GM18519 (cell line): Measurements from ENCODE around the gene GCNT2.
A peak's percentile ranks its signal among the peaks of the same experiment; 100 is the strongest.
"Not testable (repeated sequence)": the region's sequence is repeated elsewhere in the genome, so short reads cannot be mapped to it uniquely, and the experiment has no call there.

Experiments used
- ATAC-seq: cut with Tn5 transposase; IDR thresholded peaks from one replicate; pipeline ENCODE4 v1.9.1; 2021; ENCODE audit warnings: mild to moderate bottlenecking, moderate library complexity; ENCODE audit not compliant: unreplicated experiment, low FRiP score

Gene GCNT2

GRCh38 chr6:10521104-10521808, at the start of gene GCNT2:
Gene GCNT2, plus strand, starts transcription at chr6:10521351. Its CDS starts 7,561 bp downstream, at chr6:10528912.
- ATAC-seq, result peak; percentile 37

DNA sequence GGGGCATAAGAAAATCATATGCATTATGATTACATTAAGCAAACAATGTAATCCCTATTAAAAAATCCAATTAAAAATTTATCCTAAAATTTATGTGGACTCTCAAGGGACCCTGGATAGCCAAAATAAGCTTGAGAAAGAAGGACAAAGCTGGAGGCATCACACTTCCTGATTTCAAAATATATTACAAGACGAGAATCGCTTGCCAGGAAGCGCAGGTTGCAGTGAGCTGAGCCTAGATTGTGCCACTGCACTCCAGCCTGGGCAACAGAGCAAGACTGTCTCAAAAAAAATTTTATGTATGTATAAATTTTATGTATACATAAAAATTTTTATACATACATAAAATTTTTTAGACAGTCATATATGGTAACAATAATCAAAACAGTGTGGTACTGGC, 48.5 kb upstream of the GCNT2 start:
- no peak for ATAC-seq

DNA sequence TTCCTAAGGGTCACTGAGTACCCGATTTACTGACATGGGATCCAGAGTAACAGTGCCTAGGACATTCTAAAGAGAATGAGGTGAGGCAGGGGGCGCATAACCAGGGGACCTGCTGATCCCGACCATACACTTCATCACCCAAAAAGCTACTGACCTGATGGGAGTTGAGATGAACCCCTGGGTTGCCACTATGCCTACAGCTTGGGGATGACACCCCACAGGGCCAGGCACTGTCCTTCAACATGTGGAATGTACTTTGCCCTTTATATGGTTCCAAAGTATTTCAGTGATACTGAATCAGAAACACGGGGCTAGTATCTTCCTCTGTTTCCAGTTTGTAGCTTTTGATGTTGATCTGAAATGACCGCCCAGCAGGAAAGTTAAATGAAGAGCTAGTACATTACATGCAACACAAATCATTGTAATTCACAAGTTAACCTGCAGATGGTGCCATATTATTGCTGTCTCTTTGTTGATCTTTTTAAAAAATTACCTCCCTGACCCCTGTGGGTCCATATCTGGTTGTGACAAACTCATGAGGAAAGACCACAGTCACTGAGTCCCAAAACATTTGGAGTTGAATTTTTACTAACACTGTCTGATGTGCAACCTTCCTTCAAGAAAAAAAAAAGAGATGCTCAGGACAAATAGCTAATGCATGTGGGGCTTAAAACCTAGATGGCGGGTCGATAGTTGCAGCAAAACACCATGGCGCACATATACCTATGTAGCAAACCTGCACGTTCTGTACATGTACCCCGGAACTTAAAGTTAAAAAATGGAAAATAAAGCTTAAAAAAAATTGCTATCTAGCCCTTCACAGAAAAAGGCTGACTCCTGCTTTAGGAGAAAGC, 42.7 kb upstream of the GCNT2 start:
- peak; percentile 63 for ATAC-seq

- ATAC-seq, result no peak
Measured at GRCh38 chr6:10479939-10480700, 41.0 kb upstream of the GCNT2 start.

DNA sequence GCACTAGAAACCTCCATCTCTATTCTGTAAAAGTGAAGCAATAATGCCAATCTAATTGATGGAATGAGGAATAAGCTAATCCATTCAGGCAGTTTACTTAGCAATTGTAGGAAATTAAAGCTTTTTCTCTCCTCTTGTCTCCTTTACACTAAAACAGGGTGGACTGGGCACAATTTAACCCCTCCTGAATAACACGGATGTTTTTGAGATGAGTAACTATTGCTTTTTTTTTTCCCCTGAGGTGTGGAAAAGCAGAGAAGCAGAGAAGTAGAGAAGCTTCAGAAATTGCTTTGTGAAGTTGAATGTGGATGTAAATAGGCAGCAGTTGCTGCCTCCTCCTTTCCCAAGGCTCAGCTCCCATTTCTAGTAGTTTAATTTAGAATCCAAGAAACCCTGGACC, 40.0 kb upstream of the GCNT2 start:
- no peak for ATAC-seq

GRCh38 chr6:10482636-10483257, 38.4 kb upstream of the GCNT2 start:
- no peak for ATAC-seq

DNA sequence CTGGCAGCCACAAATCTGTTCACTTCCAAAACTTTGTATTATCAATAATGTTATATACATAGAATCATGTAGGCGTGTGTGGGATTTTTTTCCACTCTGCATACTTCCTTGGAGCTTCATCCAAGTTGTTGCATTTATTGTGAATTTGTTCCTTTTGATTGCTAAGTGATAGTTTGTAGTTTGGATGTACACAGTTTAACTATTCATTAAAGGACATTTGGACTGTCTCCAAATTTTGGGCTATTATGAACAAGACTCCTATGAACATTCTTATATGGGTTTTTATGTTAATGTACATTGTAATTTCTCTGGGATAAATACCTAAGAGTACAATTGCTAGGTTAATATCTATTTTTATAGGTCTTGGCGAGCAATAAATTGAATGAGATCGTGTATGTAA, 36.2 kb upstream of the GCNT2 start:
- no peak for ATAC-seq

- ATAC-seq, result no peak
Measured at GRCh38 chr6:10485406-10485805, 35.7 kb upstream of the GCNT2 start.

DNA sequence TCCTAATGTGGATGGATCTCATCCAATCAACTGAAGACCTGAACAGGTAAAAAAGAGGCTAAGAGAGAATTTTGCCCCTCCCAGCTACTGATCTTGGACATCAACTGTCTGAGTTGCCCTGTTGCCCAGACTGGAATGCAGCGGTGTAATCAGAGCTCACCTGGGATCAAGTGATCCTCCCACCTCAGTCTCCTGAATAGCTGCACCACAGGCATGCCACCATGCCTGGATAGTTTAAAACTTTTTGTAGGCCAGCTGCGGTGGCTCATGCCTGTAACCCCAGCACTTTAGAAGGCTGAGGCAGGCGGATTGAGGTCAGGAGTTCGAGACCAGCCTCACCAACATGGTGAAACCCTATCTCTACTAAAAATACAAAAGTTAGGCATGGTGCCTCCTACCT, 34.9 kb upstream of the GCNT2 start:
- ATAC-seq, result no peak

DNA sequence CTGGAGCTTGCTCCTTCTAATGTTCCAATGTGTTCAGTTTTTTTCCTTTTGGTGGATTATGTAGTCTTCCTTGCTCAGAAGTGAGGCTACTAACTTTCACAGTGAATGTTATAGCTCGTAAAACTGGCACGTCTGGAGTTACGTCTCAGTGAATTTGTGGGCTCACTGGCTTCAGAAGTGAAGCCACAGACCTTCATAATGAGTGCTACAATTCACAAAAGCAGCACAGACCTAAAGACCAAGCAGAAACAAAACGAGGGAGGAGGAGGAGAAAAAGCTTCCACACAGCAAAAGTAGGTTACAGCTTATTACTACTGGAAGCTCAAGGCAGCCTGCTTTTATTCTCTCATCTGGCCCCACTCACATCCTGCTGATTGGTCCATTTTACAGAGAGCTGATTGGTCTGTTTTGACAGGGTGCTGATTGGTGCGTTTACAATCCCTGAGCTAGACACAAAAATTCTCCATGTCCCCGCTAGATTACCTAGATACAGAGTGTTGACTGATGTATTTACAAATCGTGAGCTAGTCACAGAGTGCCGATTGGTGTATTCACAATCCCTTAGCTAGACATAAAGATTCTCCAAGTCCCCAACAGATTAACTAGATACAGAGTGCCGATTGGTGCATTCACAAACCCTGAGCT, 34.1 kb upstream of the GCNT2 start:
- not testable (repeated sequence) for ATAC-seq

GRCh38 chr6:10487668-10488327, 33.4 kb upstream of the GCNT2 start:
- no peak for ATAC-seq

GRCh38 chr6:10491463-10491862, 29.7 kb upstream of the GCNT2 start:
- no peak for ATAC-seq

DNA sequence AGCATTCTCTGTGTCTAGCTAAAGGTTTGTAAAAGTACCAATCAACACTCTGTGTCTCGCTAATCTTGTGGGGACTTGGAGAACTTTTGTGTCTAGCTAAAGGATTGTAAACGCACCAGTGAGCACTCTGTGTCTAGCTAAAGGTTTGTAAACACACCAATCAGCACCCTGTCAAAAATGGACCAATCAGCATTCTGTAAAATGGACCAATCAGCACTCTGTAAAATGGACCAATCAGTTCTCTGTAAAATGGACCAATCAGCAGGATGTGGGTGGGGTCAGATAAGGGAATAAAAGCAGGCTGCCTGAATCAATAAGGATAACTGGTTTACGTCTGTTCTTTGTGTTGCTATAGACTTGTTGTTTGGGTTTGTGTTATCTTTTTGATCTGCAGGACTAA, 29.2 kb upstream of the GCNT2 start:
- ATAC-seq, result not testable (repeated sequence)

- ATAC-seq, result no peak
Measured at GRCh38 chr6:10495029-10495428, 26.1 kb upstream of the GCNT2 start.

GRCh38 chr6:10505529-10505928, 15.6 kb upstream of the GCNT2 start:
- no peak for ATAC-seq

GRCh38 chr6:10507298-10507697, 13.9 kb upstream of the GCNT2 start:
- ATAC-seq, result no peak

DNA sequence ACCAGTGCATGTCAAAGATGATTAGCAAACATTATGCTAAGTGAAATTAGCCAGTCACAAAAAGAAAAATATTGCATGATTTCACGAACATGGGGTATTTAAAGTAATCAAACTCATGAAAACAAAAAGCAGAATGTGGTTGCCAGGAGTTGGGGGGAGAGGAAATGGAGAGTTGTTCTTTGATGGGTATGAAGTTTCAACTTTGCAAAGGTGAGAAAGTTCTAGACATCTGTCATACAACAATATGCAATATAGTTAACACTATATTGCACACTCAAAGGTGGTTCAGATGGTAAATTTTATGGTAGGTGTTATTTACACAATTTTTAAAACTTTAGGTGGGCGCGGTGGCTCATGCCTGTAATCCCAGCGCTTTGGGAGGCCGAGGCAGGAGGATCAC, 13.4 kb upstream of the GCNT2 start:
- no peak for ATAC-seq

DNA sequence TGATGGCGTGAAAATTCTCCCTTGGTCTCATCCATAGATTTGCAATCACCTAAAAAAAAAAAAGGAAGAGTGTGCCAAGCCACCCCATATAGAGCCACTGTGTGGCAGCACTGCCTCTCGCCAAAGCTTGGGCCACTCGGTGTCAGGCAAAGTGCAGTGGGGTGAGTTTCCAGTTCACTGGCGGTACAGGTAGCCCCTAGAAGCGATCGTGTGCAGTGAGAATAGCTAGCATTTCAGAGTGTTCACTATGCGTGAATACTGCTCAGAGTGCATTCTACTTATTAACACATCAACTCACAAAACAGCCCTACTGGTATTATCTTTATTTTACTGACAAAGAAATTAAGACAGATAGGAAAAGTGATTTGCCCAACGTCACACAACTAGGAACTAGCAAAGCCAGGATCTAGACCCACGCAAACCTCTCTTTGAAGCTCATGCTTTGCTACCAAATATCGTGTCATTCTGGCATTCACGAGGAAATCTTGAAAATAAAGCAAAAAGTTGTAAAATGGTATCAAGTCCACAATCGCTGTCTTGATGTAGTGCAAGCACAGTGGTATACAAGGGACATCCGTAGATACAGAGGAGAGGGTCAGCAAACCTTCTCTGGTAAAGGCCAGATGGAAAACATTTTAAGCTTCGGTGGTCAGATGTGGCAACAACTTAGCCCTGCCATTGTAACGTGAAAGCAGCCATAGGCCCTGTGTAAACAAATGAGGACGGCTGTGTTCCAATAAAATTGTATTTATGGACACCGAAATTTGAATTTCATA, 10.4 kb upstream of the GCNT2 start:
- peak; percentile 96 for ATAC-seq

GRCh38 chr6:10511477-10511876, 9.7 kb upstream of the GCNT2 start:
- ATAC-seq, result no peak
